OCI-LY7 (cell line): ENCODE results near the gene TASP1. TPM values are rescaled to one million over a fixed set of nuclear protein-coding genes. Genes with fewer than 3 reads are reported as not detected.

ENCODE experiments used
- BruUV-seq: library from RNA; stranded (reverse); fragments of 400-500 nt; replicated peaks from 2 replicates; lab custom pipeline; 2021; lab: Mats Ljungman, UMichigan
- CTCF ChIA-PET: fragments of 300-600 bp; sonication (Branson Sonifier 250); formaldehyde crosslinking; loops from one replicate; lab custom pipeline; 2022; ENCODE audit warnings: antibody characterized with exemption; ENCODE audit not compliant: unreplicated experiment; lab: Charles Lee
- POLR2A ChIA-PET: fragments of 300-600 bp; sonication (Branson Sonifier 250); formaldehyde crosslinking; loops from one replicate; lab custom pipeline; 2022; ENCODE audit warnings: antibody characterized with exemption; lab: Charles Lee
- DNase-seq: peaks from one replicate; pipeline ENCODE4 v3.0.0-alpha.2; 2015; ENCODE audit warnings: low spot score
- H2AFZ ChIP-seq: fragments of 200-600 bp; sonication (generic), shearing (Covaris generic); 2 replicates; pipeline ENCODE4 v1.6.1; 2014; ENCODE audit warnings: mild to moderate bottlenecking, antibody characterized with exemption, low read length, moderate library complexity
- H3K27ac ChIP-seq: fragments of 200-600 bp; sonication (generic); 2 replicates; pipeline ENCODE4 v1.5.1; 2014; ENCODE audit warnings: mixed run types, low read depth, mild to moderate bottlenecking, moderate library complexity, low read length, inconsistent platforms; ENCODE audit not compliant: poor library complexity, severe bottlenecking
- H3K36me3 ChIP-seq: fragments of 200-600 bp; sonication (generic); 2 replicates; pipeline ENCODE4 v1.6.1; 2014; ENCODE audit warnings: mild to moderate bottlenecking, antibody characterized with exemption, low read length, moderate library complexity, mixed read lengths; ENCODE audit not compliant: insufficient read depth
- H3K4me1 ChIP-seq: fragments of 200-600 bp; sonication (generic); 2 replicates; pipeline ENCODE4 v1.5.1; 2014; ENCODE audit warnings: mild to moderate bottlenecking, low read length; ENCODE audit not compliant: insufficient read depth, poor library complexity, severe bottlenecking
- H3K4me2 ChIP-seq: fragments of 200-600 bp; sonication (generic); 2 replicates; pipeline ENCODE4 v1.6.1; 2014; ENCODE audit warnings: mild to moderate bottlenecking, low read length
- H3K4me3 ChIP-seq: fragments of 200-600 bp; sonication (generic); 2 replicates; pipeline ENCODE4 v1.5.1; 2014; ENCODE audit warnings: mild to moderate bottlenecking, low read depth, low read length; ENCODE audit not compliant: poor library complexity, severe bottlenecking
- H3K79me2 ChIP-seq: fragments of 200-600 bp; sonication (generic); 2 replicates; pipeline ENCODE4 v1.6.1; 2016; ENCODE audit warnings: low read depth, mild to moderate bottlenecking, low read length, moderate library complexity, mixed read lengths; ENCODE audit not compliant: insufficient read depth
- H3K9me2 ChIP-seq: fragments of 200-600 bp; sonication (generic); 2 replicates; pipeline ENCODE4 v1.6.1; 2016; ENCODE audit warnings: mild to moderate bottlenecking, low read length, mixed read lengths; ENCODE audit not compliant: insufficient read depth
- H3K9me3 ChIP-seq: fragments of 200-600 bp; sonication (generic); 2 replicates; pipeline ENCODE4 v1.6.1; 2014; ENCODE audit warnings: mild to moderate bottlenecking, mixed run types, low read length, mixed read lengths
- H4K20me1 ChIP-seq: fragments of 200-600 bp; sonication (generic); 2 replicates; pipeline ENCODE4 v1.6.1; 2014; ENCODE audit warnings: mild to moderate bottlenecking, antibody characterized with exemption, low read length, moderate library complexity, mixed read lengths; ENCODE audit not compliant: insufficient read depth
- EZH2phosphoT487 ChIP-seq: fragments of 200-600 bp; sonication (generic); IDR thresholded peaks from 2 replicates; pipeline ENCODE4 v1.6.1; 2018; ENCODE audit warnings: low read depth, borderline replicate concordance, mild to moderate bottlenecking, mixed run types, antibody characterized with exemption, low read length, moderate library complexity, mixed read lengths
- intact Hi-C: fragments of 100-400 bp; cut with micrococcal nuclease; formaldehyde crosslinking; loops from one replicate; pipeline ENCODE4 v1.10.0; 2022; ENCODE audit not compliant: unreplicated experiment
- total RNA-seq, 2 experiments: library from RNA; depleted of rRNA in 1 of 2; stranded (reverse); fragments of >200 nt in 1 of 2; shearing (Covaris generic) in 1 of 2; gene quantifications; 2 replicates each; pipeline ENCODE4 v1.2.3, GENCODE V29; 2014 to 2022
- TF ChIP-seq, protein P1 (sequence below): fragments of 200-600 bp; sonication (generic); conservative IDR thresholded peaks from 2 replicates; pipeline ENCODE4 v1.5.1; 2014; ENCODE audit warnings: mild to moderate bottlenecking, antibody characterized with exemption, low read length, moderate library complexity, mixed read lengths

The TASP1 gene
- total RNA-seq, 2 experiments from 2014 or later = 12.9 to 15.5 TPM

DNA sequence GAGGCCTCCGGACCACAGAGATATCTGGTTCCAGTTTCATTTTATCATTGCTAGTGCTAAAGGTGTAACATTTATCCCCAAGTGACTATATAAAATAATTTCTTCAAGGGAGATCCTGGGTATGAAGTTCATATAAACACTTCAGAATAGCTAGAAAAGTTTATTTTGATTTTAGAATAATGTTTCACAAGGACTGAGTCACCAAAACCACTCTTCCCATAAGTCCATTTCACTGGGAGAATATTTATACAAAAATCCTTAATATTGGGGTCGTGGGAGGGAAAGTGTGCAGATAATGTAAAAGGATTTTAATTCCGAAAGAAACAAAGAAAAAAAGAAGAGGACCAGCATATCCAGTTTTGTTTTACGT is 289.5 kb downstream of the TASP1 start:
- Histone ChIP-seq H3K4me1 (no peaks in the 10 kb centered on the region), H3K36me3 (no peaks in the 10 kb centered on the region), H3K4me2 (no peak overlapping the region), H2AFZ (no peak overlapping the region), H3K79me2 (no peaks in the 10 kb centered on the region), H3K4me3 (no peak overlapping the region), H3K9me2 (no peaks in the 10 kb centered on the region), H4K20me1 (no peaks in the 10 kb centered on the region), H3K9me3 (no peaks in the 10 kb centered on the region), H3K27ac (no peak overlapping the region)
- intact Hi-C loops = no loop called here
- POLR2A ChIA-PET = interaction anchor here (0.7 kb wide), 1 partner anchor 59 kb away, joined by 3 read pairs; no protein-coding TSS in a partner anchor
- TF ChIP-seq, protein P1, sequence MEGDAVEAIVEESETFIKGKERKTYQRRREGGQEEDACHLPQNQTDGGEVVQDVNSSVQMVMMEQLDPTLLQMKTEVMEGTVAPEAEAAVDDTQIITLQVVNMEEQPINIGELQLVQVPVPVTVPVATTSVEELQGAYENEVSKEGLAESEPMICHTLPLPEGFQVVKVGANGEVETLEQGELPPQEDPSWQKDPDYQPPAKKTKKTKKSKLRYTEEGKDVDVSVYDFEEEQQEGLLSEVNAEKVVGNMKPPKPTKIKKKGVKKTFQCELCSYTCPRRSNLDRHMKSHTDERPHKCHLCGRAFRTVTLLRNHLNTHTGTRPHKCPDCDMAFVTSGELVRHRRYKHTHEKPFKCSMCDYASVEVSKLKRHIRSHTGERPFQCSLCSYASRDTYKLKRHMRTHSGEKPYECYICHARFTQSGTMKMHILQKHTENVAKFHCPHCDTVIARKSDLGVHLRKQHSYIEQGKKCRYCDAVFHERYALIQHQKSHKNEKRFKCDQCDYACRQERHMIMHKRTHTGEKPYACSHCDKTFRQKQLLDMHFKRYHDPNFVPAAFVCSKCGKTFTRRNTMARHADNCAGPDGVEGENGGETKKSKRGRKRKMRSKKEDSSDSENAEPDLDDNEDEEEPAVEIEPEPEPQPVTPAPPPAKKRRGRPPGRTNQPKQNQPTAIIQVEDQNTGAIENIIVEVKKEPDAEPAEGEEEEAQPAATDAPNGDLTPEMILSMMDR = no peak
- TF ChIP-seq EZH2phosphoT487 = no peak
- CTCF ChIA-PET = no interaction called here
- no peak for DNase-seq
- no TSS peak for BruUV-seq

DNA sequence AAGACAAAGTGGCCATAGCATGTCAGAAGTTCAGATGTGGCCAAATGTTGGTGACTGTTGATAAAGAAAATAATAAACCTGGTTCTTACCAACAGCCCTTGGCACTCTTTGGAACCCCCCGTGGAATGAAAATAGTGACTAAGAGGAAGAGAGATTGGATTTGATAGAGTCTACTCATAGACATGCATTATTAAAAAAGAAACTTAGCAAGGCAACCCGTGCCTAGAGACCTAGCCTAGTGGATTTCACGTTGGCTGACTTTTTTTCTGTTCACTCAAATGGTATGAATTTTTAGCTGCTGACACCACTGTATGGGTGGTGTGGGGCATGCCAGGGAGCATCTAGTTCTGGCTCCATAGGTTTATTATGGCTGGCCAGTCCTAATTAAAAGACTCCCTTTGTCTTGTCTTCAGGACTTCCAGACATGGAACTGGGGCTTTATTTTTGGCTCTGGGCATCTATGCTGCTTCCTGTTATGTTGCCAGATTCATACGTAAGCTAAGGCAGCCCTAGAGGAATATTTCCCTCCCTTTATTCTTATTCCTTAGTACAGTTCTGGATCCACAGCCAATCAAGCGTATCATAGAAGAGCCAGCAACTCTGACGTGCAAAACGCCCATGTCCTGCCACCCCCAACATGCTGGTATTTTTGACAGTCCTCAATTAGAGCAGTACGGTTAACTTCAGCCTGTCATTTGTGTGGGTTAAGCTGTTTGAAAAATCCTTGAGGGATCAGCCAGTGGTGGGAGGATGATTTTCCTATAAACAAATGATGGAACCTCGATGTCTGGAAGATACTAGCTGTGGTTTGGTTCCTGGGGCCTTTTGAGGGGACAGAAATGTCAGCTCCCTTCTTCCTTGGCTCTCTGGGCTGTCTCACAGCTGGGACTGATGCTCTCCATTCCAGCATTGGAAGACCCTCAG is 290.2 kb downstream of the TASP1 start:
- TF ChIP-seq, protein P1 = no peak
- no peak for TF ChIP-seq EZH2phosphoT487
- CTCF ChIA-PET = no interaction called here
- no peak for DNase-seq

DNA sequence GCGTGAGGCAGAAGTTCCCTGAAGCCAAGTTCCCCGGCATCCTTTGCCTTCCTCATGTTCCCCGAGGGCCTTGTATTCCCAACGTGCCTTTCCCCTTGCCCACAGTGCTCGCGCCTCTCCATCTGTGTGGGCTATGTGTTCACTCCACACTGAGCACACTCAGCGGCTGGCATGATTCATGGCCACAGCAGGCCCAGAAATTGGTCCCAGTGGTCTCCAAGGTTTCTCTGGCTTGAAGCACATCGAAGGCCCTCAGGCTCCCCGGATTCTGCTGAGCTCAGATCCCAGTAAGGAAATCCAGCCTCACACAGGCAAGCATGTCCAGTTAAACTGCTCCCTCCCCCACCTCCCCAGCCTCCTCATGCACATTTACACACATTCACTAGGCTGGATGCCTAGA is 294.1 kb downstream of the TASP1 start:
- Histone ChIP-seq H3K79me2 (no peaks in the 10 kb centered on the region), H3K4me2 (no peak overlapping the region), H3K9me2 (no peaks in the 10 kb centered on the region), H3K9me3 (no peaks in the 10 kb centered on the region), H3K36me3 (no peaks in the 10 kb centered on the region), H2AFZ (no peak overlapping the region), H4K20me1 (no peaks in the 10 kb centered on the region), H3K27ac (no peak overlapping the region), H3K4me1 (no peaks in the 10 kb centered on the region), H3K4me3 (no peak overlapping the region)
- ChIA-PET POLR2A (no interaction called here), CTCF (no interaction called here)
- intact Hi-C loops = no loop called here
- no peak for TF ChIP-seq EZH2phosphoT487
- TF ChIP-seq, protein P1 = no peak
- BruUV-seq = no TSS peak
- DNase-seq = no peak

More for the DNA sequence above, 290.2 kb downstream of the TASP1 start:
- intact Hi-C loops = no loop called here
- Histone ChIP-seq H3K9me3 (no peaks in the 10 kb centered on the region), H4K20me1 (no peaks in the 10 kb centered on the region), H2AFZ (no peak overlapping the region), H3K4me1 (no peaks in the 10 kb centered on the region), H3K4me2 (no peak overlapping the region), H3K4me3 (no peak overlapping the region), H3K79me2 (no peaks in the 10 kb centered on the region), H3K36me3 (no peaks in the 10 kb centered on the region), H3K27ac (no peak overlapping the region), H3K9me2 (no peaks in the 10 kb centered on the region)
- POLR2A ChIA-PET = interaction anchor here (0.7 kb wide), 1 partner anchor 60 kb away, joined by 3 read pairs; no protein-coding TSS in a partner anchor
- BruUV-seq = no TSS peak
